ENCODE results near the gene CALML3.

- TF ChIP-seq CTCF (IDR thresholded peaks at IDR 0.05) (no peak), POLR2AphosphoS5 (IDR thresholded peaks at IDR 0.05; ENCODE audit: low read depth, low read length) (no peak), REST (IDR thresholded peaks at IDR 0.05; ENCODE audit: insufficient read depth in 1 of 2, low read depth in 2 of 2, low read length in 1 of 2) (no peak), SIN3A (IDR thresholded peaks at IDR 0.05; ENCODE audit: borderline replicate concordance, insufficient read depth, low read depth, low read length) (no peak), TCF7L2 (IDR thresholded peaks at IDR 0.05; ENCODE audit: low read depth, low read length) (no peak)
These were observed 7.2 kb upstream of the CALML3 start for GRCh38 chr10:5517546-5517945.
